HepG2 (cell line): Measurements from ENCODE around the gene EFNA3. TPM values are rescaled to one million over a fixed set of nuclear protein-coding genes. Genes with fewer than 3 reads are reported as not detected.

Experiments used
- ATAC-seq: fragments of 200-7000 bp; cut with Tn5 transposase; 3 replicates; pipeline ENCODE4 v1.9.1; 2020; ENCODE audit warnings: mild to moderate bottlenecking, moderate library complexity
- BruUV-seq: library from RNA; stranded (reverse); fragments of 400-500 nt; replicated peaks from 2 replicates; lab custom pipeline; 2021; lab: Mats Ljungman, UMichigan
- CTCF ChIA-PET: fragments of 300-600 bp; formaldehyde crosslinking; extraction: SDS; loops from one replicate; lab custom pipeline; 2021; ENCODE audit warnings: low total read pairs, inconsistent platforms, low intra/inter-chr PET ratio; lab: Yijun Ruan, JAX
- POLR2A ChIA-PET: fragments of 350-600 bp; sonication (Branson Sonifier 250); formaldehyde crosslinking; loops from one replicate; lab custom pipeline; 2020; ENCODE audit warnings: antibody characterized with exemption, inconsistent platforms; lab: Yijun Ruan, JAX
- DNase-seq: peaks from one replicate; pipeline ENCODE4 v3.0.0-alpha.2; 2015; ENCODE audit warnings: low spot score
- FAIRE-seq: peaks from 3 replicates; lab custom pipeline; 2011; peaks lifted over from hg19 to GRCh38; lab: Jason Lieb, UNC
- H2AFZ ChIP-seq: one replicate; pipeline ENCODE4 v1.6.1; 2011; ENCODE audit warnings: low read length, inconsistent platforms
- H3K27ac ChIP-seq: fragments of 300-600 bp; 3 replicates; pipeline ENCODE4 v1.8.0; 2011; ENCODE audit warnings: mixed run types, mild to moderate bottlenecking, mixed read lengths, low read length, inconsistent platforms; ENCODE audit not compliant: insufficient read depth; ENCODE audit errors: extremely low read length
- H3K27me3 ChIP-seq, 2 experiments: fragments of 200-600 bp in 1 of 2; 2 replicates in 1 of 2; 3 replicates in 1 of 2; pipeline versions ENCODE4 v1.6.0 to v1.8.0; 2011; ENCODE audit warnings: low read length in 2 of 2, mild to moderate bottlenecking in 2 of 2, moderate library complexity in 2 of 2, inconsistent platforms in 1 of 2; ENCODE audit not compliant: insufficient read depth in 2 of 2, control insufficient read depth in 1 of 2
- H3K36me3 ChIP-seq, 2 experiments: fragments of 200-600 bp in 1 of 2; replicated peaks in 1 of 2; 2 replicates in 1 of 2; 3 replicates in 1 of 2; pipeline versions ENCODE4 v1.5.1 to v1.8.0; 2011; ENCODE audit warnings: low read length in 2 of 2, inconsistent platforms in 1 of 2; ENCODE audit not compliant: insufficient read depth in 2 of 2, control insufficient read depth in 1 of 2
- H3K4me1 ChIP-seq: 2 replicates; pipeline ENCODE4 v1.5.1; 2012; ENCODE audit warnings: low read length, inconsistent platforms; ENCODE audit not compliant: insufficient read depth
- H3K4me2 ChIP-seq: 2 replicates; pipeline ENCODE4 v1.6.0; 2011; ENCODE audit warnings: low read depth, low read length, inconsistent platforms
- H3K4me3 ChIP-seq, 3 experiments: fragments of 200-600 bp in 1 of 3; sonication (generic), shearing (Covaris generic) in 1 of 3; replicated peaks in 1 of 3; 2 replicates each; pipeline ENCODE4 v1.5.1; 2011 to 2016; ENCODE audit warnings: low read length in 3 of 3, inconsistent platforms in 2 of 3, low read depth in 2 of 3, mild to moderate bottlenecking in 2 of 3, control low read depth in 1 of 3, mixed read lengths in 1 of 3; ENCODE audit not compliant: insufficient read depth in 1 of 3
- H3K79me2 ChIP-seq: one replicate; pipeline ENCODE4 v1.6.1; 2011; ENCODE audit warnings: low read length, inconsistent platforms; ENCODE audit not compliant: insufficient read depth
- H3K9ac ChIP-seq: 2 replicates; pipeline ENCODE4 v1.6.0; 2011; ENCODE audit warnings: mild to moderate bottlenecking, low read depth, low read length, inconsistent platforms; ENCODE audit not compliant: insufficient read depth
- H3K9me3 ChIP-seq: 2 replicates; pipeline ENCODE4 v1.5.1; 2012; ENCODE audit warnings: mild to moderate bottlenecking, low read length
- H4K20me1 ChIP-seq: 2 replicates; pipeline ENCODE4 v1.6.0; 2011; ENCODE audit warnings: inconsistent platforms, mild to moderate bottlenecking, low read length, moderate library complexity; ENCODE audit not compliant: insufficient read depth
- EZH2 ChIP-seq: conservative IDR thresholded peaks from 2 replicates; pipeline ENCODE4 v1.6.1; 2012; ENCODE audit warnings: mild to moderate bottlenecking, low read depth, low read length, moderate library complexity
- GATAD2A ChIP-seq: IDR thresholded peaks from 2 replicates; pipeline ENCODE4 v1.6.1; 2016
- HDAC1 ChIP-seq: sonication (generic); formaldehyde crosslinking; IDR thresholded peaks from 2 replicates; pipeline ENCODE4 v1.5.1; 2020; ENCODE audit warnings: mild to moderate bottlenecking, missing genetic modification reagents
- KAT8 ChIP-seq: IDR thresholded peaks from 2 replicates; pipeline ENCODE4 v1.6.1; 2016; ENCODE audit warnings: missing genetic modification reagents, missing compliant biosample characterization
- KDM3A ChIP-seq: IDR thresholded peaks from 2 replicates; pipeline ENCODE4 v1.6.1; 2018; ENCODE audit warnings: low read depth, missing compliant biosample characterization
- KDM4B ChIP-seq: sonication (generic); formaldehyde crosslinking; IDR thresholded peaks from 2 replicates; pipeline ENCODE4 v1.4.0; 2020; ENCODE audit warnings: missing genetic modification reagents
- KDM5A ChIP-seq: fragments of 200-600 bp; sonication (generic); IDR thresholded peaks from 2 replicates; pipeline ENCODE4 v1.7.0; 2018; ENCODE audit warnings: antibody characterized with exemption, mild to moderate bottlenecking, low read length, borderline replicate concordance
- MAFF ChIP-seq: IDR thresholded peaks from 2 replicates; pipeline ENCODE4 v1.6.1; 2011; ENCODE audit warnings: low read depth, low read length, improper control_type of control experiment
- NFRKB ChIP-seq: fragments of 450-650 bp; IDR thresholded peaks from 2 replicates; pipeline ENCODE4 v1.6.1; 2017
- SKI ChIP-seq: fragments of 450-650 bp; IDR thresholded peaks from one replicate; pipeline ENCODE4 v1.6.1; 2018; ENCODE audit warnings: mild to moderate bottlenecking; ENCODE audit not compliant: partially characterized antibody
- TP53 ChIP-seq: sonication (generic); formaldehyde crosslinking; conservative IDR thresholded peaks from 2 replicates; pipeline ENCODE4 v1.4.0; 2020; ENCODE audit warnings: missing genetic modification reagents
- ZC3H13 ChIP-seq: sonication (generic); formaldehyde crosslinking; IDR thresholded peaks from 2 replicates; pipeline ENCODE4 v1.8.1; 2023; ENCODE audit warnings: mild to moderate bottlenecking, missing genetic modification reagents, moderate library complexity
- ZNF12 ChIP-seq: sonication (generic); formaldehyde crosslinking; IDR thresholded peaks from 2 replicates; pipeline ENCODE4 v1.5.0; 2020; ENCODE audit warnings: missing genetic modification reagents
- ZNF446 ChIP-seq: sonication (generic); formaldehyde crosslinking; IDR thresholded peaks from 2 replicates; pipeline ENCODE4 v1.5.0; 2020; ENCODE audit warnings: mild to moderate bottlenecking, missing genetic modification reagents
- ZNF558 ChIP-seq: sonication (generic); formaldehyde crosslinking; IDR thresholded peaks from 2 replicates; pipeline ENCODE4 v1.9.0; 2022; ENCODE audit warnings: mild to moderate bottlenecking, missing genetic modification reagents, borderline replicate concordance
- ZNF564 ChIP-seq: sonication (generic); formaldehyde crosslinking; IDR thresholded peaks from 2 replicates; pipeline ENCODE4 v1.8.1; 2023; ENCODE audit warnings: mild to moderate bottlenecking, missing genetic modification reagents
- ZNF761 ChIP-seq: sonication (generic); formaldehyde crosslinking; conservative IDR thresholded peaks from 2 replicates; pipeline ENCODE4 v1.4.0; 2020; ENCODE audit warnings: mild to moderate bottlenecking, missing genetic modification reagents
- WGBS: methylation state at CpG from one replicate; pipeline ENCODE4 v1.1.6; 2017; ENCODE audit warnings: low lambda C conversion rate; 5-methylcytosine and 5-hydroxymethylcytosine counted together
- in situ Hi-C: cut with HindIII; loops from 2 replicates; pipeline ENCODE4 v1.10.0; 2017; ENCODE audit warnings: low pct_unique_long_range_greater_than_20kb; ENCODE audit not compliant: extremely low pct_ligation_motif_present
- intact Hi-C: fragments of 100-400 bp; cut with micrococcal nuclease; formaldehyde crosslinking; loops from one replicate; pipeline ENCODE4 v1.10.0; 2022; ENCODE audit not compliant: unreplicated experiment
- polyA plus RNA-seq, 8 experiments: library from polyadenylated mRNA; depleted of rRNA in 3 of 8; stranded (reverse) in 7 of 8; unstranded in 1 of 8; fragments of >200 nt; fragmentation: Illumina TruSeq in 4 of 8; extraction: Trizol in 4 of 8; gene quantifications; 2 replicates each; pipeline versions ENCODE4 v1.2.1 to v1.2.3, GENCODE V29; 2011 to 2016; ENCODE audit warnings: low read depth in 4 of 8, missing spikeins in 1 of 8, mixed read lengths in 1 of 8; ENCODE audit not compliant: insufficient read depth in 1 of 8
- total RNA-seq, 5 experiments: library from RNA; depleted of rRNA; stranded (reverse); fragments of >200 nt; fragmentation: Illumina TruSeq; extraction: Trizol; gene quantifications; 2 replicates each; pipeline ENCODE4 v1.2.3, GENCODE V29; 2016; ENCODE audit warnings: low read depth in 1 of 5
- TF ChIP-seq, protein P1 (sequence below): sonication (generic); formaldehyde crosslinking; IDR thresholded peaks from 2 replicates; pipeline ENCODE4 v1.4.0; 2020; ENCODE audit warnings: mild to moderate bottlenecking, missing genetic modification reagents
- TF ChIP-seq, protein P2 (sequence below): sonication (generic); formaldehyde crosslinking; IDR thresholded peaks from 2 replicates; pipeline ENCODE4 v1.4.0; 2020; ENCODE audit warnings: missing genetic modification reagents

Gene EFNA3
- total and polyA plus RNA-seq, 2 of the 13 experiments (the other 11 are each of a cell fraction or from before 2014, with no cell fraction given) = 1.0 to 5.7 TPM

DNA sequence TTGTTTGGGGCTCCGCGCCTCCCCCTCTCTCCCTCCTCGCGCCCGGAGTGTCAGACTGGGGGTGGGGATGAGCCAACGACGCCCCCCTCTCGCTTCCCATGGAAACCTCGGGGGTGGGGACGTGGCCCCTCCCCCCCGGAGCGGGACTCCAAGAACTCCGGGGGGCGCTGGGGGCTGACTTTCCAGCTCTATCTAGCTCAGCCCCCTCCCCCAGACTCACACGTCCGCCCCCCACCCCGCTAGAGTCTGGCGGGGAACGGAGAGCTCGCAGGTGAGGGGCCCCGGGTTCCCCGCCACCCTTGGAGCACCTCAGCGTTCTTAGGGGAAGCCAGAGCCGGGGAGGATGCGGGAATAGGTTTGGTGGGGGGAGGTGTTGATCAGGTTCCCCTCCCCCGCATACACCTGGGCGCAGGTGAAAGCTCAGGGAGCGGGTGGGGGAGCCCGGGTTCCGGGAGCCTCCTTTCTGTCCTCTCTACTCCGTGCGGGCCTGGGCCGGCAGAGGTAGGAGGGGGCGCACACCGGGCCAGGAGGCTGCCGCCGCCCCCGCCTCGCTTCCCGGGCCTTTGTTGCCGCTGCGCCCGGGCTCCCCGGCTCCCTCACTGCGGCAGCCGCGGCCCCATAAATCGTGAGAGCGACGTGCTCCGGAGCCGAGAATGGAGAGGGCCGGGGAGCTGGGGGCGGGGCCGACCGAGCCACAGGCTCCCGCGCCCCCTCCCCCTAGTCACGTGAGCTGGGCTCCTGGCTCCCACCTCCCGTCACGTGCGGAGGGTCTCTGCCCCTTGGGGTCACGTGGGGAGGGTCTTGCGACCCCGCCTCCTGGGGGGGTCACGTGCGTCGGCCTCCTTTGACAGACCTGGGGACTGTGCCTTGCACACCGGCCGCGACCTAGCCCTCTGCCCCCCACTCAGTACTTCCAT lies 1.9 kb downstream of the EFNA3 start (continued):
- TF ChIP-seq HDAC1 (CRISPR knock-in tag) (no peak), ZC3H13 (CRISPR knock-in tag) (no peak), KDM4B (CRISPR knock-in tag) (0 out of 2 replicates have a peak, but pooled peaks have one; percentile 24), ZNF12 (no peak), KDM5A (no peak), TP53 (CRISPR knock-in tag) (no peak), KDM3A (CRISPR knock-in tag) (no peak), NFRKB (no peak)

DNA sequence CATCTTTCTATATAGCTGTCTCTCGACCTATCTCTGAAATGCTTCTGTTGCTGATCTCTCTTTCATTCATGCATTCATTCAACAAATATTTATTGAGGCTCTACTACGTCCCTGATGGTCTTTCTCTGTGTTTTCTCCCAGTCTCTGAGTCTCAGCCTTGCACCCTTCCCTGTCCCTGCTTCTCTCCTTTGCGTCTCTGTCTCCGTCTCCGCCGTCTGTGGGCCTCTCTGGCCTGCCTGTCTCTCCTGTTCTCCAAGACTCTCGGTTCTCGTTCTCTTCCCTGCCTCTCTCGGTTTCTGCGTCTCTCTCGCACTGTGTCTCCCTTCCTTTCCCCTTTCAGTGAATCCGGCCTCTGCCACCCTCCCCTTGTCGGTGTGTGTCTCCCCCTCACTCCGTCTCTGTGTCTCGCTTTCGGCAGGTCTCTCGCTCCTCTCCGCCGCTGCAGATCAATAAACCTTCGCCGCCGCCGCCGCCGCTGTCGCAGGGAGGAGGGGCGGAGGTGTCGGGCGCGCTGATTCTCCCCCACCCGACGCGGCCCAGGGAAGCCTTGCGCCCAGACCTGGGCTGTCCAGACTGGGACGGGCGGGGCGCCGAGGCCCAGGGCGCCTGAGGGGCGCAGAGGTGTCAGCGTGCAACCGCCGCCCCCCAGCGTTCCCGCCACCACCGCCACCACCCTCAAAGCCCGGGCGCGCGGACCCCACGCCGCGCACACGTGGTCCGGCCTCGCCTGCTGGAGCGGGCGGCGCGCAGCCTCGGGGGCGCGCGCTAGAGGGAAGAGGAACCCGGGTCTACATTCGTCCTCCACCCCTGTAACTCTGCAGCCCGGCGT lies 3.0 kb downstream of the EFNA3 start:
- Histone ChIP-seq H4K20me1 (peaks cover 4% of the 10 kb centered on the region; the same call in 1 of the 2 replicates), H3K27me3 (peaks cover 27 to 76% of the 10 kb centered on the region in 2 experiments), H3K9ac (no peak overlapping the region), H3K4me2 (peak overlapping the region; percentile 90), H3K27ac (no peak overlapping the region), H3K4me3 (peak overlapping the region; percentile 41 to 70 (median 41)), H3K9me3 (no peaks in the 10 kb centered on the region), H2AFZ (no peak overlapping the region), H3K36me3 (no peaks in the 10 kb centered on the region), H3K79me2 (no peaks in the 10 kb centered on the region), H3K4me1 (peaks cover 80% of the 10 kb centered on the region)
- in situ Hi-C loops = no loop called here
- ATAC-seq = no peak
- 4% methylated on average over 33 of the region's 68 CpGs for WGBS
- no TSS peak for BruUV-seq
- no peak for DNase-seq
- no peak for FAIRE-seq
- CTCF ChIA-PET = no interaction called here
- intact Hi-C loops = loop anchor here (5.0 to 10.0 kb wide), 2 partner anchors 34 to 177 kb away; no protein-coding TSS in a partner anchor
- POLR2A ChIA-PET = interaction anchor here (1.2 to 1.3 kb wide), 2 partner anchors 11 to 19 kb away, joined by 3 to 4 read pairs; no protein-coding TSS in a partner anchor
- peak; percentile 69; the same call in 1 of the 2 replicates for TF ChIP-seq ZNF564 (CRISPR knock-in tag)
- TF ChIP-seq ZNF446 (CRISPR knock-in tag) = peak; percentile 34; the same call in 1 of the 2 replicates
- TF ChIP-seq, protein P1, sequence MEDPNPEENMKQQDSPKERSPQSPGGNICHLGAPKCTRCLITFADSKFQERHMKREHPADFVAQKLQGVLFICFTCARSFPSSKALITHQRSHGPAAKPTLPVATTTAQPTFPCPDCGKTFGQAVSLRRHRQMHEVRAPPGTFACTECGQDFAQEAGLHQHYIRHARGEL (CRISPR knock-in tag) = no peak
- peak; percentile 2; the same call in 1 of the 2 replicates for TF ChIP-seq EZH2
- no peak for TF ChIP-seq ZNF558 (CRISPR knock-in tag)
- 0 out of 2 replicates have a peak, but pooled peaks have one; percentile 36 for TF ChIP-seq ZNF761 (CRISPR knock-in tag)
- 0 out of 2 replicates have a peak, but pooled peaks have one; percentile 13 for TF ChIP-seq GATAD2A (CRISPR knock-in tag)
- no peak for TF ChIP-seq MAFF
- TF ChIP-seq, protein P2, sequence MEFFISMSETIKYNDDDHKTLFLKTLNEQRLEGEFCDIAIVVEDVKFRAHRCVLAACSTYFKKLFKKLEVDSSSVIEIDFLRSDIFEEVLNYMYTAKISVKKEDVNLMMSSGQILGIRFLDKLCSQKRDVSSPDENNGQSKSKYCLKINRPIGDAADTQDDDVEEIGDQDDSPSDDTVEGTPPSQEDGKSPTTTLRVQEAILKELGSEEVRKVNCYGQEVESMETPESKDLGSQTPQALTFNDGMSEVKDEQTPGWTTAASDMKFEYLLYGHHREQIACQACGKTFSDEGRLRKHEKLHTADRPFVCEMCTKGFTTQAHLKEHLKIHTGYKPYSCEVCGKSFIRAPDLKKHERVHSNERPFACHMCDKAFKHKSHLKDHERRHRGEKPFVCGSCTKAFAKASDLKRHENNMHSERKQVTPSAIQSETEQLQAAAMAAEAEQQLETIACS (CRISPR knock-in tag) = peak; percentile 78
- peak; percentile 68 for TF ChIP-seq SKI
- no peak for TF ChIP-seq KAT8 (CRISPR knock-in tag)
